GM12874 (cell line): ENCODE measurements around the gene GJD3.

Experiments used
- CTCF ChIP-seq: IDR thresholded peaks from 2 replicates; pipeline ENCODE4 v1.5.1; 2011; ENCODE audit warnings: low read depth, mild to moderate bottlenecking, control low read depth, low read length, moderate library complexity; ENCODE audit not compliant: insufficient read depth

Gene GJD3

GRCh38 chr17:40326014-40326831 lies 38.3 kb downstream of the GJD3 start:
- TF ChIP-seq CTCF = no peak

GRCh38 chr17:40325156-40326013 lies 39.2 kb downstream of the GJD3 start:
- no peak for TF ChIP-seq CTCF

GRCh38 chr17:40323391-40324381 lies 40.9 kb downstream of the GJD3 start:
- no peak for TF ChIP-seq CTCF

GRCh38 chr17:40322358-40323315 lies 41.9 kb downstream of the GJD3 start:
- TF ChIP-seq CTCF = no peak

GRCh38 chr17:40321961-40322357 lies 42.6 kb downstream of the GJD3 start:
- TF ChIP-seq CTCF = no peak

GRCh38 chr17:40321524-40321929 lies 43.0 kb downstream of the GJD3 start:
- TF ChIP-seq CTCF = no peak
